LNCAP (cell line): Measurements from ENCODE around the gene MCUR1.

ENCODE experiments used
- TF ChIP-seq, protein P1 (sequence below): fragments of 450-650 bp; IDR thresholded peaks from 2 replicates; pipeline ENCODE4 v1.5.1; 2017; ENCODE audit warnings: mild to moderate bottlenecking

The MCUR1 gene

DNA sequence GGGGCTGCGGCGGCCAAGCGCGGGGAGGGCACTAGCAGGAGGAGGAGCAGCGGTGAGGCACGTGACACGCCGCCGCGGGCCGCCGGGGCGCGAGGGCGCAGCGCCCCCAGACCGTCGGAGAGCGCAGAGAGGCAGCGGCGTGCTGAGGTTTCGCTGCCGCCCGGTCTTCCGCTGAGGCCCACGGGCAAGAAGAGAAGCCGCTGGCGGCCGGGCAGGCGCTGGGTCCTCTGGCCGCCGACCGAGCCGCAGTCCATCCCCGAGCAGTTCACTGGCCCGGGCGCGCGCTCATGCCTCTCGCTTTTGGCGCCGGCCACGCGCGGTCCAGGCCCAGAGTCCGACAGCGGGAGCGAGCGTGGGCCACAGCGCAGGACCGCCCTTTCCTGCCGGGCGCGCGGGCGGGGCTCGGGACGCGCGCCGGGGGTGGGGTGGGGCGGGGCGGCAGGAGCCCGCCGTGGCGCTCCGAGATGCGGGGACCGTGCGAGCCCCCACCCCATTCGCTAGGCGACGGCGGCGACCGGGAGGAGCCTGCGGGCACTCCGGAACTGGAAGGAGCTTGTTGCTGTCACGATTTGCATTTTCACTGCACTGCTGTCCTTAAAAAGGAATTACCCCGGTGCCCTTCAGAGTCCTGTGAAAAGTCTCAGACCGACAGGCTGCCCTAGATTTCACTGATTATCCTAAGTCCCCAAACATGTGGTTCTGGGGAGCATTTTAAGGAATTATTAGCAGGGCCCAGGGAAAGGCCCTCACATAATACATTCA lies at the start of gene MCUR1:
TSS of gene MCUR1 (minus strand) at position 382 of the 762 bp plus-strand sequence. CDS start at position 254, 128 bp downstream.
- TF ChIP-seq, protein P1, sequence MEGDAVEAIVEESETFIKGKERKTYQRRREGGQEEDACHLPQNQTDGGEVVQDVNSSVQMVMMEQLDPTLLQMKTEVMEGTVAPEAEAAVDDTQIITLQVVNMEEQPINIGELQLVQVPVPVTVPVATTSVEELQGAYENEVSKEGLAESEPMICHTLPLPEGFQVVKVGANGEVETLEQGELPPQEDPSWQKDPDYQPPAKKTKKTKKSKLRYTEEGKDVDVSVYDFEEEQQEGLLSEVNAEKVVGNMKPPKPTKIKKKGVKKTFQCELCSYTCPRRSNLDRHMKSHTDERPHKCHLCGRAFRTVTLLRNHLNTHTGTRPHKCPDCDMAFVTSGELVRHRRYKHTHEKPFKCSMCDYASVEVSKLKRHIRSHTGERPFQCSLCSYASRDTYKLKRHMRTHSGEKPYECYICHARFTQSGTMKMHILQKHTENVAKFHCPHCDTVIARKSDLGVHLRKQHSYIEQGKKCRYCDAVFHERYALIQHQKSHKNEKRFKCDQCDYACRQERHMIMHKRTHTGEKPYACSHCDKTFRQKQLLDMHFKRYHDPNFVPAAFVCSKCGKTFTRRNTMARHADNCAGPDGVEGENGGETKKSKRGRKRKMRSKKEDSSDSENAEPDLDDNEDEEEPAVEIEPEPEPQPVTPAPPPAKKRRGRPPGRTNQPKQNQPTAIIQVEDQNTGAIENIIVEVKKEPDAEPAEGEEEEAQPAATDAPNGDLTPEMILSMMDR = no peak

DNA sequence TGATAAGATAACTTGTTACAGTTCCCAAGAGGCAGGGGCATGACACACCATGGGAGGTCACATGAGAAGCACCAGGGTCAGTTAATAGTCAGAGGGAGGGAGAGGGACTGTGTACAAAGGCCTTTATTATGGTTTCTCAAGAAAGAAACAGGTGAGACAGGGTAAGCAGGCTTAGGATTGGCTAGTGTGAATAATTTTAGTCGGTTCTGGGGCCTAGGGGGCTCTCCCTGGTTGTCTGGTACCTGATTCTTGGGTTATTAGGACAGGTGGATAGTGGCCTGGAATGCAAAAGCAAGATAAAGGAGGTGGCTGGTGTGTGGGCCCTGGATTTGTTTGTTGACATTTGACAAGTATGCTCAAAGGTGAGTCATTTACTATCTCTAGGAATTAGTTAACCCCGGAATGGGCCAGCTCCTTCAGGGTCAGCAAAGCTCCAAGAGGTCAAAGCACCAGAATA lies 49.4 kb upstream of the MCUR1 start:
- TF ChIP-seq, protein P1 = no peak

- TF ChIP-seq, protein P1 = no peak
Observed at GRCh38 chr6:13859871-13860555, 45.7 kb upstream of the MCUR1 start.

GRCh38 chr6:13854716-13855250 lies 40.4 kb upstream of the MCUR1 start:
- TF ChIP-seq, protein P1 = no peak

DNA sequence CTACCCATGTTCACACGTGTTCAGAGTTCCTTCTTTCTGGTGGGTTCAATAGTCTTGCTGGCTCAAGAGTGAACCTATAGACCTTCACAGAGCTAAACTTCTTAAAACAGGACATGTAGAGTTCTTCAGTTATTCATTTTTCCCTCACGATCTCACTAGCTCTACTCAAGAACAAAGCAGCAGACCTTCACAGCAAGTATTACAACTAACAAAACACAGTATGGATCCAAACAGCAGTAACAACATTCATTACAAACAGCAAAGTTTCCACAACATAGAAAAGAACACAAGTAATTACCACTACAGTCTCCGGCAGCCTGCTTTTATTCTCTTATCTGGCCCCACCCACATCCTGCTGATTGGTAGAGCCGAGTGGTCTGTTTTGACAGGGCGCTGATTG lies 39.5 kb upstream of the MCUR1 start:
- TF ChIP-seq, protein P1 = no peak

DNA sequence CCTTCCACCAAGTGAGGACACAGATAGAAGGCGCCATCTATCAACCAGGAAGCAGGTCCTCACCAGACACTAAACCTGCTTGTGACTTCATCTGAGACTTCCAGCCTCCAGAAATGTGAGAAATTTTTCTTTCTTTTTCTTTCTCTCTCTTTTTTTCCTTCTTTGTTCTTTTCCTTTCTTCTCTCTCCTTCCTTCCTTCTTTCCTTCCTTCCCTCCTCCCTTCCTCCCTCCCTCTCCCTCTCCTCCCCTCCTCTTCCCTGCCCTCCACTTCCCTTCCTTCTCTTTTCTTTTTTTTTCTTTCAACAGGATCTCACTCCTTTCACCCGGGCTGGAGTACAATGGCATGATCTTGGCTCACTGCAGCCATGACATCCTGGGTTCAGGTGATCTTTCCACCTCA lies 37.4 kb upstream of the MCUR1 start:
- TF ChIP-seq, protein P1 = no peak

DNA sequence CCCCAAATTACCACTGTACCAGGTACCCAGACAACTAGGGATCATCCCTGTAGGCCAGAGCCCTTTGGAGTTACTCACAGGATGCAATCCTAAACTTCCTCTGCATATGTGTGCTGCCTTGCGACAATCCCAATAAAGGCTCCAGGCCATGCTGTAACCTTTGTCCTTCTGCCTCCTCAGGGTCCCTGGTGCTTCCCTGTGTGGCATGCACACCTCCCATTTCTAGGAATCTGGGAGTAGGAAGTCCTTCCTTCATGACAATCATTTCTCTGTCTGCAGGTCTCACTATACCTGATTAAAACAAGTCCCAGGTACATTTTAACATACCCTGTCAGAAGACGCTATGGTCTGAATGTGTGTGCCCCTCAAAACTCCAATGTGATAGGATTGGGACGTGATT lies 37.0 kb upstream of the MCUR1 start:
- TF ChIP-seq, protein P1 = no peak
